Body of pancreas (tissue), 4 donors: Measurements from ENCODE around the gene CRYBB2. TPM values are rescaled to one million over a fixed set of nuclear protein-coding genes. Genes with fewer than 3 reads are reported as not detected.
"Not testable (repeated sequence)": the region's sequence is repeated elsewhere in the genome, so short reads cannot be mapped to it uniquely, and the experiment has no call there.

Source experiments
- ATAC-seq: fragments of 150-250 bp; one replicate; pipeline ENCODE4 v1.9.1; 2016
- DNase-seq, 4 donors: peaks; one replicate each; pipeline ENCODE4 v3.0.0-alpha.2; 2019
- H3K27ac ChIP-seq, 4 donors: fragments of 200-600 bp; sonication (generic); 1 replicate in 3 of 4; 2 replicates in 1 of 4; pipeline versions ENCODE4 v1.5.1 to v1.6.1; 2016 to 2019; ENCODE audit warnings: mild to moderate bottlenecking in 1 of 4, mixed read lengths in 1 of 4, moderate library complexity in 1 of 4
- H3K27me3 ChIP-seq, 2 donors: fragments of 200-600 bp; sonication (generic); one replicate each; pipeline ENCODE4 v1.6.0; 2016; ENCODE audit warnings: mild to moderate bottlenecking in 1 of 2
- H3K36me3 ChIP-seq, 2 donors: fragments of 200-600 bp; sonication (generic); replicated peaks in 1 of 2; 2 replicates each; pipeline ENCODE4 v1.5.1; 2016; ENCODE audit warnings: low read depth in 2 of 2; ENCODE audit not compliant: insufficient read depth in 1 of 2
- H3K4me1 ChIP-seq: fragments of 200-600 bp; sonication (generic); one replicate; pipeline ENCODE4 v1.6.0; 2016
- H3K4me3 ChIP-seq, 2 donors: fragments of 200-600 bp; sonication (generic); 1 replicate in 1 of 2; 2 replicates in 1 of 2; pipeline ENCODE4 v1.5.1; 2016 to 2019
- H3K9me3 ChIP-seq, 3 donors: fragments of 200-600 bp; sonication (generic); 1 replicate in 2 of 3; 2 replicates in 1 of 3; pipeline ENCODE4 v1.5.1; 2016
- CTCF ChIP-seq, 7 experiments: fragments of 450-650 bp in 4 of 7; fragments of 200-600 bp in 3 of 7; sonication (generic) in 3 of 7; IDR thresholded peaks; one replicate each; pipeline ENCODE4 v1.5.1; 2016 to 2019; ENCODE audit warnings: antibody characterized with exemption in 7 of 7
- POLR2A ChIP-seq, 3 donors: fragments of 450-650 bp; IDR thresholded peaks; one replicate each; pipeline ENCODE4 v1.6.1; 2016; ENCODE audit warnings: antibody characterized with exemption in 3 of 3, mild to moderate bottlenecking in 2 of 3
- whole genome bisulfite sequencing, 2 donors: methylation state at CpG; one replicate each; pipeline ENCODE4 v1.1.5; 2017; 5-methylcytosine and 5-hydroxymethylcytosine counted together
- intact Hi-C: fragments of 100-400 bp; cut with DNase I; formaldehyde crosslinking; loops from one replicate; pipeline ENCODE4 v1.15.1; 2023
- total RNA-seq, 2 donors: library from RNA; depleted of rRNA; stranded (reverse); fragments of >200 nt; gene quantifications; one replicate each; pipeline ENCODE4 v1.1.0, GENCODE V29; 2016

Gene CRYBB2
- total RNA-seq, 2 donors from 2014 or later, result not detected

DNA sequence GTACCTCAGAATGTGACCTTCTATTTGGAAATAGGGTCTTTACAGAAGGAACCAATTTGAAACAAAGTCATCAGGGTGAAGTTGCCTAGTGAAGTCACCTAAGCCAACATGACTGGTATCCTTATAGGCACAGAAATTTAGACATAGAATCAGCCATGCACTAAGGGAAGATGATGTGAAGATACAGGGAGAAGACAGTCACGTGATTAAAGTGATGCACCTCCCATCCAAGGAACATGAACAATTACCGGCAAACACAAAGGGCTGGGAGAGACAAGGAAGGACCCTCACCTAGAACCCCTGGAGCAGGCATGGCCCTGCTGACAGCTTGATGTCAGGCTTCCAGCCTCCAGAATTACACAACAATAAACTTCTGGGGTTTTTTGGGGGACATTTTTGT, 3.2 kb upstream of the CRYBB2 start:
- no peak for ATAC-seq
- TF ChIP-seq CTCF (IDR thresholded peaks at IDR 0.05), result no peak
- TF ChIP-seq POLR2A (IDR thresholded peaks at IDR 0.05), result no peak
- 68 to 70% methylated on average over 2 of the region's 2 CpGs for WGBS, 2 donors
- H3K27me3 ChIP-seq, result no peaks in the 10 kb centered on the region
- no peak overlapping the region for H3K4me3 ChIP-seq
- H3K27ac ChIP-seq, result no peak overlapping the region
- H3K36me3 ChIP-seq, result no peaks in the 10 kb centered on the region
- intact Hi-C loops, result no loop called here
- H3K4me1 ChIP-seq, result no peaks in the 10 kb centered on the region
- H3K9me3 ChIP-seq, result no peaks in the 10 kb centered on the region
- DNase-seq, result no peak

- intact Hi-C loops, result no loop called here
- no peak overlapping the region for H3K4me3 ChIP-seq
- H3K9me3 ChIP-seq, result no peaks in the 10 kb centered on the region
- H3K36me3 ChIP-seq, result no peaks in the 10 kb centered on the region
- WGBS, 2 donors, result 37 to 54% methylated on average over 4 of the region's 4 CpGs
- H3K4me1 ChIP-seq, result no peaks in the 10 kb centered on the region
- no peak overlapping the region for H3K27ac ChIP-seq
- no peaks in the 10 kb centered on the region for H3K27me3 ChIP-seq
- DNase-seq, result peak in 1 of 4 donors; percentile 34
- no peak for TF ChIP-seq POLR2A (IDR thresholded peaks at IDR 0.05)
- no peak for TF ChIP-seq CTCF (IDR thresholded peaks at IDR 0.05)
- no peak for ATAC-seq
These were observed 556 bp downstream of the CRYBB2 start for GRCh38 chr22:25219948-25220442.

- Histone ChIP-seq H3K27me3 (no peaks in the 10 kb centered on the region), H3K4me1 (no peaks in the 10 kb centered on the region), H3K36me3 (no peaks in the 10 kb centered on the region), H3K4me3 (no peak overlapping the region), H3K27ac (no peak overlapping the region), H3K9me3 (no peaks in the 10 kb centered on the region)
- TF ChIP-seq CTCF (IDR thresholded peaks at IDR 0.05) (no peak), POLR2A (IDR thresholded peaks at IDR 0.05) (no peak)
- intact Hi-C loops, result no loop called here
- no peak for ATAC-seq
- 59 to 74% methylated on average over 6 to 8 of the region's 8 CpGs for WGBS, 2 donors
- DNase-seq, result no peak
These were observed 2.4 kb downstream of the CRYBB2 start for GRCh38 chr22:25221790-25222189.

DNA sequence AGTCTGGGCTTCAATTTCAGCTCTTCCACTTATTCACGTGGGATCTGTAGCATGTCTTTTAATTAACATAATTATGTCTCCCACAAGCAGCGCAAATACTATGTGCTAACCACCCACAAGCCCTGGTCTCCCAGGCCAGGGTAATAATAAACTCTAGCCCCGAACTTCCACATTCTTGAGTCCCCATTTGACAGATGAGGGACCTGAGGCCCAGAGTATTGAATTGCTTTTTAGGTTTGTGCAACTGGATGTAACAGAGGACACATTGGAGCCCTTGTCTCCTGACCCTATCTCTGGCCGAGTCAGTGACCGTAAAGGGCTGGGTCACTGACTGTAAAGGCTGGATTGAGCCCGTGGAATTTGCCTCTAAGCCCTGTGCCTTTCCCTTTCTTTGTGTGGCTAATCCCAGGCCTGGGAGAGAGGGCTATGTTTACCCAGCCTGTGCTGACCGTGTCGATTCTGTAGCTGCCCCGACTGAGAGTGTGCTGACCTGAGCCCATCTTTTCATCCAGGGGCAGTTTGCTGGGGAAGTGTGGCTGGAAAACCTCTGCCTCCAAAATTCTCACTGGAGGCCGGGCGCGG, 3.9 kb downstream of the CRYBB2 start:
- Histone ChIP-seq H3K27ac (no peak overlapping the region), H3K4me3 (no peak overlapping the region), H3K36me3 (no peaks in the 10 kb centered on the region), H3K4me1 (no peaks in the 10 kb centered on the region), H3K27me3 (no peaks in the 10 kb centered on the region), H3K9me3 (no peaks in the 10 kb centered on the region)
- ATAC-seq, result no peak
- intact Hi-C loops, result no loop called here
- TF ChIP-seq POLR2A (IDR thresholded peaks at IDR 0.05) (no peak), CTCF (IDR thresholded peaks at IDR 0.05) (no peak)
- DNase-seq, result no peak
- WGBS, 2 donors, result 63 to 68% methylated on average over 8 to 12 of the region's 12 CpGs

- no peaks in the 10 kb centered on the region for H3K9me3 ChIP-seq
- intact Hi-C loops, result no loop called here
- no peaks in the 10 kb centered on the region for H3K36me3 ChIP-seq
- no peak overlapping the region for H3K4me3 ChIP-seq
- 63 to 80% methylated on average over 13 of the region's 13 CpGs for WGBS, 2 donors
- no peak for ATAC-seq
- no peaks in the 10 kb centered on the region for H3K4me1 ChIP-seq
- no peak for DNase-seq
- no peak overlapping the region for H3K27ac ChIP-seq
- H3K27me3 ChIP-seq, result no peaks in the 10 kb centered on the region
- TF ChIP-seq CTCF (IDR thresholded peaks at IDR 0.05), result no peak
- TF ChIP-seq POLR2A (IDR thresholded peaks at IDR 0.05), result no peak
These were observed 9.4 kb downstream of the CRYBB2 start for GRCh38 chr22:25228822-25229221.

DNA sequence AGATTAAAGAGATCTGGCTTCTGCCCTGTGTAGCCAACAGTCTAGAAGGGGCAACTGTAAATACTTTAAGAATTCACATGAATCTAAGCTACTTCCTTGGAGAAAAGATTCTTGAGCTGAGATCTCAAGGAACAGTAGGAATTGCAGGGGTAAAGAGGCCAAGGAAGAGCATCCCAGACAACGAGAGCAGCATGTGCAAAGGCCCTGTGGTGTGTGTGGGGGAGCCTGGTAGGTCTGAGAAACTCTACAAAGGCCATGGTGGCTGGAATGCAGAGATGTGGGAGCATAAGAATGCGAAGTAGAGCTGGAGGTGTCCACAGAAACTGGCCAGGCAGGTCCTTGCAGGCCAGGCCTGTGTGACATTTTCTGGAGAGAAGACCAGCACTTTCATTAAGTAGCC, 11.3 kb downstream of the CRYBB2 start:
- H3K9me3 ChIP-seq, H3K27ac ChIP-seq, intact Hi-C loops, ATAC-seq, H3K27me3 ChIP-seq, DNase-seq, H3K36me3 ChIP-seq, H3K4me1 ChIP-seq, H3K4me3 ChIP-seq: not testable (repeated sequence)
- 67 to 86% methylated on average over 2 of the region's 2 CpGs for WGBS, 2 donors
